Endodermal cell (in vitro differentiated cells): ENCODE results near the gene PRDM16. TPM values are rescaled to one million over a fixed set of nuclear protein-coding genes. Genes with fewer than 3 reads are reported as not detected.

Source experiments
- DNase-seq: peaks from one replicate; pipeline ENCODE4 v3.0.0-alpha.2; 2017
- H3K27ac ChIP-seq: 2 replicates; pipeline ENCODE4 v1.5.1; 2013; ENCODE audit warnings: mild to moderate bottlenecking, low read depth, low read length, moderate library complexity
- H3K27me3 ChIP-seq: 2 replicates; pipeline ENCODE4 v1.6.1; 2013; ENCODE audit warnings: mild to moderate bottlenecking, low read length, moderate library complexity; ENCODE audit not compliant: insufficient read depth, control insufficient read depth, poor library complexity, severe bottlenecking
- H3K36me3 ChIP-seq: 2 replicates; pipeline ENCODE4 v1.7.0; 2013; ENCODE audit warnings: mild to moderate bottlenecking, low read length, moderate library complexity; ENCODE audit not compliant: control insufficient read depth, insufficient read depth
- H3K4me1 ChIP-seq: one replicate; pipeline ENCODE4 v1.7.0; 2013; ENCODE audit warnings: low read length; ENCODE audit not compliant: control insufficient read depth, insufficient read depth
- H3K4me3 ChIP-seq: 2 replicates; pipeline ENCODE4 v1.5.1; 2013; ENCODE audit warnings: mild to moderate bottlenecking, low read length, moderate library complexity
- H3K9ac ChIP-seq: 2 replicates; pipeline ENCODE4 v1.6.1; 2013; ENCODE audit warnings: mild to moderate bottlenecking, low read length, moderate library complexity; ENCODE audit not compliant: poor library complexity, severe bottlenecking; ENCODE audit errors: extremely low read depth
- H3K9me3 ChIP-seq: 2 replicates; pipeline ENCODE4 v1.6.1; 2013; ENCODE audit warnings: mild to moderate bottlenecking, low read length, moderate library complexity; ENCODE audit not compliant: control insufficient read depth
- H3K27ac Mint-ChIP-seq: 2 replicates; pipeline ENCODE4 v1.8.0; 2020; ENCODE audit warnings: mixed read lengths
- H3K27me3 Mint-ChIP-seq: 2 replicates; pipeline ENCODE4 v1.8.0; 2021; ENCODE audit warnings: mild to moderate bottlenecking, mixed read lengths; ENCODE audit not compliant: insufficient read depth
- H3K36me3 Mint-ChIP-seq: 2 replicates; pipeline ENCODE4 v1.8.0; 2020; ENCODE audit warnings: low read depth, mixed read lengths
- H3K4me1 Mint-ChIP-seq: 2 replicates; pipeline ENCODE4 v1.8.0; 2020; ENCODE audit warnings: mixed read lengths
- H3K4me3 Mint-ChIP-seq: 2 replicates; pipeline ENCODE4 v1.8.0; 2020; ENCODE audit warnings: mild to moderate bottlenecking, moderate library complexity, mixed read lengths
- H3K9me3 Mint-ChIP-seq: 2 replicates; pipeline ENCODE4 v1.8.0; 2020; ENCODE audit warnings: mild to moderate bottlenecking, mixed read lengths
- CTCF ChIP-seq: fragments of 200-600 bp; sonication (generic); conservative IDR thresholded peaks from 2 replicates; pipeline ENCODE4 v1.5.0; 2021; ENCODE audit warnings: antibody characterized with exemption, mild to moderate bottlenecking
- WGBS, 2 experiments: methylation state at CpG; one replicate each; pipeline versions ENCODE4 v1.1.5 to v1.1.7; 2013; ENCODE audit warnings: missing lambda C conversion rate in 2 of 2, mixed read lengths in 1 of 2; ENCODE audit not compliant: insufficient coverage in 1 of 2, insufficient read length in 1 of 2; 5-methylcytosine and 5-hydroxymethylcytosine counted together
- total RNA-seq, 2 donors: library from RNA; stranded (reverse); fragmentation: NEBNext Ultra II Directional in 1 of 2; extraction: Animal tissue kit (Norgen Biotek cat#: 25700) in 1 of 2; gene quantifications; 2 replicates in 1 of 2; 3 replicates in 1 of 2; pipeline ENCODE4 v1.2.1, GENCODE V29; 2021

PRDM16 gene
- total RNA-seq, 2 donors from 2014 or later, result 2.1 to 4.0 TPM

GRCh38 chr1:3466366-3467075 is 397.5 kb downstream of the PRDM16 start:
- Histone ChIP-seq H3K9ac (no peak overlapping the region), H3K9me3 (no peaks in the 10 kb centered on the region), H3K36me3 (peaks cover 18% of the 10 kb centered on the region), H3K4me3 (no peak overlapping the region), H3K27me3 (no peaks in the 10 kb centered on the region), H3K27ac (no peak overlapping the region), H3K4me1 (peaks cover 4% of the 10 kb centered on the region)
- H3K4me3 Mint-ChIP-seq, result no peak overlapping the region
- peaks cover 7% of the 10 kb centered on the region for H3K4me1 Mint-ChIP-seq
- DNase-seq, result no peak
- peaks cover 17% of the 10 kb centered on the region for H3K36me3 Mint-ChIP-seq
- WGBS, 2 experiments, result 91 to 93% methylated on average over 6 to 16 of the region's 16 CpGs
- peaks cover 1% of the 10 kb centered on the region for H3K27me3 Mint-ChIP-seq
- TF ChIP-seq CTCF, result no peak
- H3K9me3 Mint-ChIP-seq, result no peaks in the 10 kb centered on the region
- H3K27ac Mint-ChIP-seq, result no peak overlapping the region

DNA sequence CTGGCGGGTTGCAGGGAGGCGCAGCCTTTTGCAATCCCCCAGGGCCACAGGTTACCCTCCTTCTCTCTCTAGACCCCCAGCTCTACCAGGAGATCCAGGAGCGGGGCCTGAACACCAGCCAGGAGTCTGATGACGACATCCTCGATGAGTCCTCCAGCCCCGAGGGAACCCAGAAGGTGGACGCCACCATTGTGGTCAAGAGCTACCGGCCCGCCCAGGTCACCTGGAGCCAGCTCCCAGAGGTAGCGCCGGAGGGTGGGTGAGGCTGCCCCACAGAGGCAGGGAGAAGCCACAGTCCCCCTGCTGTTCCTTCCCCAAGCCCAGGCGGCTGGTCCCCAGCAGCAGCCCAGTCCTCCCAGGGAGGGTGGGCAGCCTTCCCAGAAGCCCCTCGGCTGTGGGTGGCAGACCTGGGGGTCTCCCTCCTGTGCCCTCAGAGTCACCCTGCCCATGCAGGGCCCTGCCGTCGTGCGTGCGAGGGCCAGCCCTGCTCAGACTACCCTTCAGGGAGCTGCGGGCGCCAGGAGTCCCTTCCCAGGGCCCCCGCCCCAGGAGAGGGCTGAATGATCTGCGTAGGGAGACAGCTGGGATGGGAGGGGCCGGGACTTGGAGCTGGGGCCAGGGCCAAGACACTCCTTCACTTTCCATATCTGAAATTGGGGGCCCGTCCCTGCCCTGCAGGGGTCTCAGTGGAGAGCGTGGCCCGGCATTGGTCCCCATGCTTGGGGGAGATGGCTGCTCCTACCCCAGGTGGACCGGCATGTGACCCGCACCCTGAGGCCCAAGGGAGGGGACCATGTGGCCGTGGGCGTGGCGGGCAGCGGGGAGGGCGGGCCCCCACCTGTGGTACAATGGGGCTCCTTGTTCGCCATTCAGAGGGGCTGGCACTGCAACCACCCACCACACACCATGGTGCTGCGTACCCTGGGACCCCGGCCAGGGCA is 398.4 kb downstream of the PRDM16 start:
- no peak overlapping the region for H3K27ac Mint-ChIP-seq
- H3K4me1 Mint-ChIP-seq, result peaks cover 7% of the 10 kb centered on the region

More for the DNA sequence above, 398.4 kb downstream of the PRDM16 start:
- H3K4me1 ChIP-seq, result peaks cover 8% of the 10 kb centered on the region
- no peak for TF ChIP-seq CTCF
- no peak overlapping the region for H3K4me3 Mint-ChIP-seq
- DNase-seq, result no peak
- no peak overlapping the region for H3K4me3 ChIP-seq
- WGBS, 2 experiments, result 93 to 98% methylated on average over 21 to 35 of the region's 35 CpGs
- no peaks in the 10 kb centered on the region for H3K27me3 Mint-ChIP-seq
- H3K9ac ChIP-seq, result no peak overlapping the region
- H3K9me3 Mint-ChIP-seq, result no peaks in the 10 kb centered on the region
- H3K27me3 ChIP-seq, result no peaks in the 10 kb centered on the region
- no peaks in the 10 kb centered on the region for H3K9me3 ChIP-seq
- no peak overlapping the region for H3K27ac ChIP-seq
- H3K36me3 Mint-ChIP-seq, result peaks cover 19% of the 10 kb centered on the region
- H3K36me3 ChIP-seq, result peaks cover 20% of the 10 kb centered on the region
